Daoy (cell line): ENCODE measurements around the gene ZNF8. TPM values are rescaled to one million over a fixed set of nuclear protein-coding genes. Genes with fewer than 3 reads are reported as not detected.
"Not testable (repeated sequence)": the region's sequence is repeated elsewhere in the genome, so short reads cannot be mapped to it uniquely, and the experiment has no call there.

ENCODE experiments used
- DNase-seq: peaks from one replicate; pipeline ENCODE4 v3.0.0-alpha.2; 2015; ENCODE audit warnings: low read depth
- total RNA-seq: library from RNA; depleted of rRNA; stranded (reverse); fragments of >200 nt; shearing (Covaris generic); gene quantifications from 2 replicates; pipeline ENCODE4 v1.2.3, GENCODE V29; 2014; rRNA removed

Gene ZNF8
- total RNA-seq, 1 experiment from 2014 or later: 3.5 TPM

DNA sequence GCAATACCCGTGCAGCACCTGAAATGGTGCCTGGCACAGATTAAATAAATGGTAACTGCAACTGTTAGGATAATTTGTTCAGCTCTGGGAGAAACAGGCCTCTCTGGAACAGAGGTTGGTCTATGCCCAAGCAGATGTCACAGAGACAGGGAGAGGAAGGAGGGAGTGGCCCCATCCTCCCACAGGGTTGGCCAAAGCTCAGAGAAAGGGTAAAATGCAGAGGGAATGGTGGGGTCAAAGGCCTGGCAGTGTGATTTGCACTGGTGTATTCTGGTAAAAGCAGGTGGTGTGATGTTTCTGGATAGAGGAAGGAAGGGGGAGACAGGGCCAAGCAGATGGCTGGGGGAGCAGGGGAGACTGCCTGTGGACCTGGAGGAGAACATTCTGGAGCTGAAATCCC, 57.5 kb downstream of the ZNF8 start:
- no peak for DNase-seq

GRCh38 chr19:58336820-58337219, 58.1 kb downstream of the ZNF8 start:
- DNase-seq: no peak

DNA sequence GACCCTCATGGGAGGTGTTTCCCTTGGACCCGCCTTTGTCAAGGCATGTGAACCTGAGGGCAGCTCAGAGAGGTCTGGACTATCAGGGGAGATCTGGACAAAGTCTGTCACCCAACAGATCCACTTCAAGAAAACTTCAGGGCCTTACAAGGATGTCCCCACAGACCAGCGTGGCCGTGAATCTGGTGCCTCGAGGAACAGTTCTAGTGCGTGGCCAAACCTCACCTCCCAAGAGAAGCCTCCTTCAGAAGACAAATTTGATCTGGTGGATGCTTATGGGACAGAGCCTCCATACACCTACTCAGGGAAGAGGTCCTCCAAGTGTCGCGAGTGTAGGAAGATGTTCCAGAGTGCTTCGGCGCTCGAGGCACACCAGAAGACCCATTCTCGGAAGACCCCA, 59.6 kb downstream of the ZNF8 start:
- DNase-seq: no peak

- DNase-seq: no peak
Measured at GRCh38 chr19:58338825-58339558, 60.2 kb downstream of the ZNF8 start.

DNA sequence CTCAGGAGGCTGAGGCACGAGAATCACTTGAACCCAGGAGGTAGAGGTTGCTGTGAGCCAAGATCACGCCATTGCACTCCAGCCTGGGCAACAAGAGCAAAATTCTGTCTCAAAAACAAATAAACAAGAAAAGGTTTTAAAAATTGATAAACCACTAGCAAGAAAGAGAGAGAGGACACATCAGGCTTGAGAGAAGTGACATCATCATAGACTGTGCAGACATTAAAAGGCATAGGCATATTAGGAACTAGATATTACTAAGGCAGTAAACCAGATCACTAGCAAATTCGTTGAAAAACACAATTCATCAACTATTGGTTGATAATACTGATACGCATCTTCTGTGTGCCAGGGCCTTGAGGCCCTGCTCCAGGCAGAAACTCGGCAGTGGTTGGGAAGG, 66.8 kb downstream of the ZNF8 start:
- no peak for DNase-seq

DNA sequence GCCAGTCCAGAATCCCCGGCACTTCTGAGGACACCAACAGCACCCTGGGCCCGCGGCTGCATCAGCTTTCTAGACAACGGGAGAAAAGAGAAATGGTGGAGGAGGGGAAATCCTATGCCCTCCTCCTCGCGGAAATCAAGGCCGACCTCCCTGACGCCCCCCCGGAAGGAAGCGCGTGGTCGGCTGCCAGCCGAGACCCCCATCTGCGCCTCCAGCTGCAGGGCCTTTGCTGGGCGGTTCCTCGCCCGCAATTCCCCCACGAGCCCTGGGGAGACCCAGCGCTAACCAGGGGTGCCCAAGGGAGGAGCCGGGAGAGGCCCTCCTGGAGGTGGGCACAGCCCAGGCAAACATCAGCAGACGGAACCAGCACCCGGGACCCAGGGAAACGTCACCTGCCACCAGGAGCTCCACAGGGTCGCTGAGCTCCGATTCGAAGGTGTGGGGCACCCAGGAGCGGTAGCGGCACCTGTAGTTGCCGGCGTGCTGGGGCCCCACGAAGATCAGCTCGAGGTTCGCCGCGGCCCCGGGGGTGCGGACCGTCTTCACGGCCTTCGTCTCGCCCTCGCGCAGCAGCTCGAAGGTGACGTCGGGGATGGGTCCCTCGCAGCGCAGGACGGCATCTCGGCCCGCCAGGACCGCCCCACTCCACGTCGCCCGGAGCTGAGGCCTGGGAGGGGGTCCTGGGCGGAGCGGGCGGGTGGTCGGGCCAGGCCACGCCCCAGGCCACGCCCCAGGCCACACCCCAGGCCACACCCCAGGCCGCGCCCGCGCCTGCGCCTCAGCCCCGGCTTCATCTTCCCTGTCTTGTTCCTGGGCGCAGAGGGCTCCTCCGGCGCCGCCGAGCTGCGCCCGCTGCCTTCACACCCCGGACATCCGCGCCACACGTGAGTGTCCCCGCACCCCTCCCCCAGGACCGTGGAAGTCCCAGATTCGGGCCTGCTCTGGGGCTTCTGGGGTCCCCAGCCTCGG, 68.5 kb downstream of the ZNF8 start:
- peak; percentile 86 for DNase-seq

- DNase-seq: not testable (repeated sequence)
Measured at GRCh38 chr19:58348080-58348479, 69.3 kb downstream of the ZNF8 start.

DNA sequence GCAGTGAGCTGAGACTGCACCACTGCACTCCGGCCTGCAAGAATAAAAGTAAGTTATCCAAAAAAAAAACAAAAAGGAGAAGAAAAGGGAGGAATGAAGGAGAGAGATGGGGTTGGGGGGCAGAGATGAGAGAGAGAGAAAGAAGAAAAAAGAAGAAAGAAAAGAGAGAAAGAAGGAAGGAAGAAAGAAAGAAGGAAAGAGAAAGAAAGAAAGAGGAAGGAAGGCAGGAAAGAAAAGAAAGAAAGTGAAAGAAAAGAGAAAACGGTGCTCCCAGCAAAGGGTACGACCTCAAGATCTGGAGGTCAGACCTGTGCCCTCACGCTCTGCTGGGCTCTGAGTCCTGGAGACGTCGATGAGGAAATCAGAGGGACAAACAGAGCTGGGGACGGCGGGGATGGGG, 70.8 kb downstream of the ZNF8 start:
- no peak for DNase-seq

DNA sequence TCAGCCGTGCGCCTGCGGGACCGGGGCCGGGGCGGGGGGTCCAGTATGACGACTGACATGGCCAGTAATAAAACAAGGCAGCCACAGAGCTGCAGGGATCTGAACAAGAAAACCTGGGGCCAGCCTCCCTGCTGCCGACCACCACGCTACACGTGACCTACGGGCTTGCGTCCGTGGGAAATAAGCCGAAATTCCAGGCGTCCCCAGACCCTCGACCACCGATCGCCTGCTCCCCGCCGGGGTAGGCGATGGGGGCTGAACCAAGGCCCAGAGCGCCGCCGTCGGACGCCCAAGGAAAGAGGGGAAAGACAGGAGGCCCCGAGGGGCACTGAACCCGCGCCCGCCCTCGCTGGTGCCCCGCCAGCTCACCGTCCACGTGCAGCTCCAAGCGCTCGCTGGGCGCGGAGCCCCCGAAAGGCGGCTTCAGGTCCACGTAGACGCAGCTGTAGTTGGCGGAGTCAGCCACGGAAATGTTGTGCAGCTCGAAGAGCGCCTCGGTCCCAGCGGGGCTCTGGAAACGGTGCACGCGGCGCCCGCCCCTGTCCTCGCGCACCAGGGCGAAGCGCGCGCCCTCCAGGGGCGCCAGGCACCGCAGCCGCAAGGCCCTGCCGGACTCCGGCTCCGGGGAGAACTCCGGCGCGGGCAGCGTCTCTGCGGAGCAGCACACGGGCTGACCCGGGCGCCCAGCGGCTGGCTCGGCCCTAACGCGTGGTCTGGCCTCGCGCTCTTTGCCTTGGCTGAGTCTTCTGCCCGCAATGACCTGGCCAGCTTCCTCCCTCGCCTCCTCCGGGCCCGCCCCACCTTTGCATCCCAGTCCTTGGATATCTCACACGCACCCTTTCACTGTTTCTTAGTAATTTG, 71.5 kb downstream of the ZNF8 start:
- DNase-seq: no peak

GRCh38 chr19:58350871-58351557, 72.3 kb downstream of the ZNF8 start:
- no peak for DNase-seq

- no peak for DNase-seq
Measured at GRCh38 chr19:58351558-58351878, 72.8 kb downstream of the ZNF8 start.

GRCh38 chr19:58351990-58352755, 73.4 kb downstream of the ZNF8 start:
- DNase-seq: no peak

Other genes with a start within 250 kb of the ZNF8 start
- not detected in 2 replicates for gene ZSCAN1, start 244.9 kb upstream of the ZNF8 start, total RNA-seq
- gene ZNF135, start 219.7 kb upstream of the ZNF8 start, total RNA-seq: 0.40 and 0.86 TPM in 2 replicates
- 7.7 and 8.0 TPM in 2 replicates for gene ZSCAN18, start 180.7 kb upstream of the ZNF8 start, total RNA-seq
- gene ZNF329, start 128.2 kb upstream of the ZNF8 start, total RNA-seq: 1.3 and 1.8 TPM in 2 replicates
- gene ZNF274, start 95.9 kb upstream of the ZNF8 start, total RNA-seq: 23.9 and 30.7 TPM in 2 replicates
- gene ZNF544, start 50.0 kb upstream of the ZNF8 start, total RNA-seq: 71.7 and 90.7 TPM in 2 replicates
- gene ERVK3-1, start 26.4 kb downstream of the ZNF8 start, total RNA-seq: 125 and 149 TPM in 2 replicates
- 2.1 TPM in 2 replicates for gene ZSCAN22, start 48.0 kb downstream of the ZNF8 start, total RNA-seq
- gene A1BG, start 74.5 kb downstream of the ZNF8 start, total RNA-seq: 28.5 and 38.4 TPM in 2 replicates
- gene ZNF497, start 83.8 kb downstream of the ZNF8 start, total RNA-seq: 1.5 and 2.7 TPM in 2 replicates
- gene ZNF837, start 102.1 kb downstream of the ZNF8 start, total RNA-seq: 4.2 and 5.0 TPM in 2 replicates
- 3,633 and 5,016 TPM in 2 replicates for gene RPS5, start 108.3 kb downstream of the ZNF8 start, total RNA-seq
- not detected in 2 replicates for gene RNF225, start 116.7 kb downstream of the ZNF8 start, total RNA-seq
- gene ZNF584, start 129.7 kb downstream of the ZNF8 start, total RNA-seq: 12.1 and 20.5 TPM in 2 replicates
- 0.95 and 3.0 TPM in 2 replicates for gene ZNF132, start 161.2 kb downstream of the ZNF8 start, total RNA-seq
- 9.0 and 13.5 TPM in 2 replicates for gene ZNF324B, start 172.7 kb downstream of the ZNF8 start, total RNA-seq
- gene ZNF324, start 188.1 kb downstream of the ZNF8 start, total RNA-seq: 8.5 and 9.9 TPM in 2 replicates
- gene ZNF446, start 197.4 kb downstream of the ZNF8 start, total RNA-seq: 8.3 and 16.4 TPM in 2 replicates
- gene SLC27A5, start 233.0 kb downstream of the ZNF8 start, total RNA-seq: 1.6 and 3.4 TPM in 2 replicates
- gene ZBTB45, start 240.9 kb downstream of the ZNF8 start, total RNA-seq: 4.8 and 4.9 TPM in 2 replicates